ENCODE data around the gene FMN1. TPM values are rescaled to one million over a fixed set of nuclear protein-coding genes. Genes with fewer than 3 reads are reported as not detected.

FMN1 gene
- polyA plus RNA-seq, 1 donor from 2014 or later: 0.40 TPM

- no peak overlapping the region for H3K4me2 ChIP-seq (ENCODE audit: low read length)
- H3K36me3 ChIP-seq (ENCODE audit: insufficient read depth, low read length): no peaks in the 10 kb centered on the region
- H3K27ac ChIP-seq (ENCODE audit: low read length): no peak overlapping the region
- no peak overlapping the region for H3K9ac ChIP-seq (ENCODE audit: low read length)
- no peaks in the 10 kb centered on the region for H3F3A ChIP-seq (ENCODE audit: insufficient read depth, low read length, poor library complexity, severe bottlenecking)
- no peaks in the 10 kb centered on the region for H3K9me2 ChIP-seq (ENCODE audit: insufficient read depth, low read length)
- H3K27me3 ChIP-seq (ENCODE audit: insufficient read depth, low read depth, low read length): no peaks in the 10 kb centered on the region
- no peak overlapping the region for H2AFZ ChIP-seq (ENCODE audit: low read depth, low read length)
- no peak for TF ChIP-seq RAD21 (conservative IDR thresholded peaks at IDR 0.05)
- no peak for TF ChIP-seq CTCF (IDR thresholded peaks at IDR 0.05; ENCODE audit: poor library complexity, severe bottlenecking)
- TF ChIP-seq TAF1 (IDR thresholded peaks at IDR 0.05; ENCODE audit: low read depth): no peak
- no peak for TF ChIP-seq REST (IDR thresholded peaks at IDR 0.05; ENCODE audit: borderline replicate concordance)
- no peak overlapping the region for H3K4me3 ChIP-seq (ENCODE audit: low read length)
- H3K79me2 ChIP-seq (replicated peaks; ENCODE audit: insufficient read depth, low read length): no peaks in the 10 kb centered on the region
- H3K9me3 ChIP-seq (ENCODE audit: low read length): no peaks in the 10 kb centered on the region
- no peaks in the 10 kb centered on the region for H4K20me1 ChIP-seq (ENCODE audit: insufficient read depth)
Measured at GRCh38 chr15:32869776-32870175, 324.7 kb downstream of the FMN1 start.

GRCh38 chr15:32867313-32867626 lies 327.2 kb downstream of the FMN1 start:
- TF ChIP-seq EP300 (conservative IDR thresholded peaks at IDR 0.05; ENCODE audit: poor library complexity, severe bottlenecking): no peak
- no peak for TF ChIP-seq EZH2 (IDR thresholded peaks at IDR 0.05; ENCODE audit: borderline replicate concordance, insufficient read depth, low read length, poor library complexity, severe bottlenecking)
- no peak for TF ChIP-seq CTCF (IDR thresholded peaks at IDR 0.05; ENCODE audit: poor library complexity, severe bottlenecking)
- no peak for TF ChIP-seq REST (IDR thresholded peaks at IDR 0.05; ENCODE audit: borderline replicate concordance)
- Histone ChIP-seq H3K27me3 (ENCODE audit: insufficient read depth, low read depth, low read length) (no peaks in the 10 kb centered on the region), H3K4me2 (ENCODE audit: low read length) (no peak overlapping the region)

More at GRCh38 chr15:32867313-32867626, 327.2 kb downstream of the FMN1 start:
- H3K27ac ChIP-seq (ENCODE audit: low read length): no peak overlapping the region
- H3F3A ChIP-seq (ENCODE audit: insufficient read depth, low read length, poor library complexity, severe bottlenecking): no peaks in the 10 kb centered on the region
- H3K9me3 ChIP-seq (ENCODE audit: low read length): no peaks in the 10 kb centered on the region
- H3K79me2 ChIP-seq (replicated peaks; ENCODE audit: insufficient read depth, low read length): no peaks in the 10 kb centered on the region
- H3K4me3 ChIP-seq (ENCODE audit: low read length): no peak overlapping the region
- no peaks in the 10 kb centered on the region for H3K9me2 ChIP-seq (ENCODE audit: insufficient read depth, low read length)
- no peak overlapping the region for H3K9ac ChIP-seq (ENCODE audit: low read length)
- no peaks in the 10 kb centered on the region for H4K20me1 ChIP-seq (ENCODE audit: insufficient read depth)
- H2AFZ ChIP-seq (ENCODE audit: low read depth, low read length): no peak overlapping the region
- H3K36me3 ChIP-seq (ENCODE audit: insufficient read depth, low read length): no peaks in the 10 kb centered on the region
